HG02610 (cell line): Measurements from ENCODE around the gene ARL3.
"Not testable (repeated sequence)": the region's sequence is repeated elsewhere in the genome, so short reads cannot be mapped to it uniquely, and the experiment has no call there.

Experiments used
- ATAC-seq: cut with Tn5 transposase; IDR thresholded peaks from one replicate; pipeline ENCODE4 v1.9.1; 2021; ENCODE audit warnings: mild to moderate bottlenecking, moderate library complexity; ENCODE audit not compliant: unreplicated experiment

The ARL3 gene

GRCh38 chr10:102705531-102705930 lies 8.7 kb downstream of the ARL3 start:
- no peak for ATAC-seq

GRCh38 chr10:102704915-102705314 lies 9.3 kb downstream of the ARL3 start:
- ATAC-seq, result no peak

- ATAC-seq, result no peak
Measured at GRCh38 chr10:102702742-102703141, 11.5 kb downstream of the ARL3 start.

GRCh38 chr10:102701796-102702195 lies 12.4 kb downstream of the ARL3 start:
- no peak for ATAC-seq

GRCh38 chr10:102701272-102701671 lies 12.9 kb downstream of the ARL3 start:
- no peak for ATAC-seq

GRCh38 chr10:102698894-102699293 lies 15.3 kb downstream of the ARL3 start:
- no peak for ATAC-seq

GRCh38 chr10:102696736-102697135 lies 17.5 kb downstream of the ARL3 start:
- ATAC-seq, result no peak

GRCh38 chr10:102695401-102695800 lies 18.8 kb downstream of the ARL3 start:
- not testable (repeated sequence) for ATAC-seq

GRCh38 chr10:102691285-102692066 lies 22.7 kb downstream of the ARL3 start:
- no peak for ATAC-seq

GRCh38 chr10:102683736-102684135 lies 30.5 kb downstream of the ARL3 start:
- no peak for ATAC-seq

- ATAC-seq, result no peak
Measured at GRCh38 chr10:102682981-102683380, 31.2 kb downstream of the ARL3 start.

- ATAC-seq, result no peak
Measured at GRCh38 chr10:102682416-102682815, 31.8 kb downstream of the ARL3 start.

GRCh38 chr10:102681696-102682095 lies 32.5 kb downstream of the ARL3 start:
- no peak for ATAC-seq

- ATAC-seq, result no peak
Measured at GRCh38 chr10:102679596-102679995, 34.6 kb downstream of the ARL3 start.

- ATAC-seq, result no peak
Measured at GRCh38 chr10:102678842-102679289, 35.3 kb downstream of the ARL3 start.

- ATAC-seq, result no peak
Measured at GRCh38 chr10:102678068-102678400, 36.2 kb downstream of the ARL3 start.

GRCh38 chr10:102677331-102678067 lies 36.7 kb downstream of the ARL3 start:
- no peak for ATAC-seq

GRCh38 chr10:102676534-102677315 lies 37.5 kb downstream of the ARL3 start:
- no peak for ATAC-seq

- ATAC-seq, result peak; percentile 42
Measured at GRCh38 chr10:102675666-102676533, 38.3 kb downstream of the ARL3 start.

GRCh38 chr10:102675011-102675665 lies 39.1 kb downstream of the ARL3 start:
- no peak for ATAC-seq
